K562 (cell line): ENCODE data around the gene POLR2A. TPM values are rescaled to one million over a fixed set of nuclear protein-coding genes. Genes with fewer than 3 reads are reported as not detected.

Experiments used
- ATAC-seq: fragments of 200-7000 bp; cut with Tn5 transposase; 3 replicates; pipeline ENCODE4 v1.9.1; 2020; ENCODE audit warnings: moderate library complexity
- BruUV-seq: library from RNA; stranded (reverse); fragments of 400-500 nt; replicated peaks from 2 replicates; lab custom pipeline; 2021; lab: Mats Ljungman, UMichigan
- CTCF ChIA-PET: fragments of 300-600 bp; formaldehyde crosslinking; extraction: SDS; loops from one replicate; lab custom pipeline; 2021; ENCODE audit warnings: low intra/inter-chr PET ratio; lab: Yijun Ruan, JAX
- POLR2A ChIA-PET: fragments of 300-600, 350-650 bp; sonication (Branson Sonifier 250); formaldehyde crosslinking; extraction: SDS; loops from one replicate; lab custom pipeline; 2021; ENCODE audit warnings: antibody characterized with exemption, inconsistent platforms; lab: Yijun Ruan, JAX
- DNase-seq, 4 experiments: peaks; one replicate each; pipeline versions ENCODE4 v3.0.0 to v3.0.0-alpha.2; 2011 to 2018; ENCODE audit warnings: low spot score in 3 of 4, mixed read lengths in 3 of 4; ENCODE audit errors: extremely low read depth in 1 of 4
- FAIRE-seq: peaks from 2 replicates; lab custom pipeline; 2011; peaks lifted over from hg19 to GRCh38; lab: Jason Lieb, UNC
- H2AFZ ChIP-seq: 2 replicates; pipeline ENCODE4 v1.6.0; 2011; ENCODE audit warnings: low read depth, low read length, control low read depth, inconsistent platforms
- H3K27ac ChIP-seq: fragments of 200-600 bp; 3 replicates; pipeline ENCODE4 v1.8.0; 2011; ENCODE audit warnings: low read depth, mild to moderate bottlenecking, control low read depth, inconsistent platforms, low read length, moderate library complexity, mixed read lengths; ENCODE audit errors: extremely low read depth
- H3K27me3 ChIP-seq, 2 experiments: fragments of 300-600 bp in 1 of 2; 2 replicates in 1 of 2; 3 replicates in 1 of 2; pipeline versions ENCODE4 v1.6.0 to v1.8.0; 2011; ENCODE audit warnings: inconsistent platforms in 2 of 2, low read length in 2 of 2, mild to moderate bottlenecking in 1 of 2, mixed read lengths in 1 of 2, moderate library complexity in 1 of 2; ENCODE audit not compliant: control insufficient read depth in 2 of 2, insufficient read depth in 2 of 2
- H3K36me3 ChIP-seq: fragments of 300-600 bp; 3 replicates; pipeline ENCODE4 v1.8.0; 2011; ENCODE audit warnings: mild to moderate bottlenecking, low read length, inconsistent platforms; ENCODE audit not compliant: control insufficient read depth, insufficient read depth
- H3K4me1 ChIP-seq, 2 experiments: fragments of 200-600 bp in 1 of 2; replicated peaks in 1 of 2; 2 replicates in 1 of 2; 3 replicates in 1 of 2; pipeline versions ENCODE4 v1.5.1 to v1.8.0; 2011; ENCODE audit warnings: inconsistent platforms in 2 of 2, low read length in 2 of 2, mild to moderate bottlenecking in 1 of 2, mixed read lengths in 1 of 2, moderate library complexity in 1 of 2; ENCODE audit not compliant: control insufficient read depth in 2 of 2, insufficient read depth in 2 of 2
- H3K4me2 ChIP-seq: 2 replicates; pipeline ENCODE4 v1.6.1; 2011; ENCODE audit warnings: low read length, control low read depth, inconsistent platforms, mixed read lengths; ENCODE audit not compliant: insufficient read depth
- H3K4me3 ChIP-seq: fragments of 200-600 bp; sonication (generic), shearing (Covaris generic); 2 replicates; pipeline ENCODE4 v1.5.1; 2016; ENCODE audit warnings: control low read depth, inconsistent platforms
- H3K79me2 ChIP-seq: fragments of 200-600 bp; 3 replicates; pipeline ENCODE4 v1.8.0; 2011; ENCODE audit warnings: low read length, inconsistent platforms; ENCODE audit not compliant: control insufficient read depth, insufficient read depth
- H3K9ac ChIP-seq, 2 experiments: 2 replicates each; pipeline versions ENCODE4 v1.6.0 to v1.6.1; 2011; ENCODE audit warnings: low read depth in 2 of 2, low read length in 2 of 2, control low read depth in 1 of 2, inconsistent platforms in 1 of 2, mild to moderate bottlenecking in 1 of 2, mixed read lengths in 1 of 2; ENCODE audit not compliant: insufficient read depth in 1 of 2
- H3K9me1 ChIP-seq: one replicate; pipeline ENCODE4 v1.6.0; 2011; ENCODE audit warnings: inconsistent platforms, mild to moderate bottlenecking, low read length, moderate library complexity; ENCODE audit not compliant: control insufficient read depth, insufficient read depth
- H3K9me3 ChIP-seq: replicated peaks from 2 replicates; pipeline ENCODE4 v1.5.1; 2011; ENCODE audit warnings: low read depth, low read length, inconsistent platforms; ENCODE audit not compliant: control insufficient read depth, insufficient read depth
- H4K20me1 ChIP-seq: replicated peaks from 2 replicates; pipeline ENCODE4 v1.6.1; 2011; ENCODE audit warnings: low read length, inconsistent platforms, mixed read lengths; ENCODE audit not compliant: control insufficient read depth, insufficient read depth
- CBX3 ChIP-seq, 2 experiments: IDR thresholded peaks; 1 replicate in 1 of 2; 2 replicates in 1 of 2; pipeline ENCODE4 v1.6.1; 2012; ENCODE audit warnings: inconsistent platforms in 2 of 2, low read length in 2 of 2, borderline replicate concordance in 1 of 2, control low read depth in 1 of 2
- DDX20 ChIP-seq: fragments of 450-650 bp; IDR thresholded peaks from 2 replicates; pipeline ENCODE4 v1.6.1; 2016; ENCODE audit warnings: missing genetic modification characterization, low read depth, mild to moderate bottlenecking, missing compliant biosample characterization, moderate library complexity
- MECOM ChIP-seq: fragments of 250-450 bp; sonication (Bioruptor Pico); IDR thresholded peaks from 2 replicates; pipeline ENCODE4 v1.8.0; 2022; ENCODE audit warnings: inconsistent platforms
- NFIC ChIP-seq: fragments of 450-650 bp; IDR thresholded peaks from 2 replicates; pipeline ENCODE4 v1.6.1; 2017; ENCODE audit warnings: mild to moderate bottlenecking, inconsistent platforms
- PHB ChIP-seq: fragments of 250-450 bp; sonication (Bioruptor Pico); IDR thresholded peaks from 2 replicates; pipeline ENCODE4 v1.5.0; 2021
- PKNOX1 ChIP-seq: fragments of 450-650 bp; IDR thresholded peaks from 2 replicates; pipeline ENCODE4 v1.6.1; 2016
- SAFB2 ChIP-seq: fragments of 200-400 bp; formaldehyde crosslinking; IDR thresholded peaks from 2 replicates; pipeline ENCODE4 v1.6.1; 2018; ENCODE audit warnings: borderline replicate concordance, low read length, low read depth, moderate library complexity; ENCODE audit not compliant: severe bottlenecking
- SP1 ChIP-seq: sonication (generic); formaldehyde crosslinking; IDR thresholded peaks from 2 replicates; pipeline ENCODE4 v1.8.1; 2022; ENCODE audit warnings: mild to moderate bottlenecking, missing genetic modification reagents
- ZHX1 ChIP-seq: fragments of 150-350 bp; conservative IDR thresholded peaks from 2 replicates; pipeline ENCODE4 v1.6.1; 2014; ENCODE audit warnings: low read length
- ZNF395 ChIP-seq: fragments of 200-800 bp; sonication (Bioruptor generic); IDR thresholded peaks from 2 replicates; pipeline ENCODE4 v1.6.1; 2017; ENCODE audit warnings: missing genetic modification characterization, missing compliant biosample characterization
- ZNF699 ChIP-seq: fragments of 250-450 bp; sonication (Bioruptor Pico); IDR thresholded peaks from 2 replicates; pipeline ENCODE4 v1.8.0; 2021; ENCODE audit warnings: mild to moderate bottlenecking, moderate library complexity; ENCODE audit not compliant: insufficient replicate concordance
- WGBS: fragments of 100-300 bp; shearing (Covaris generic); methylation state at CpG from one replicate; pipeline ENCODE4 v1.1.6; 2016; ENCODE audit warnings: low coverage, mixed read lengths; ENCODE audit not compliant: insufficient coverage; ENCODE audit errors: missing lambda C conversion rate; 5-methylcytosine and 5-hydroxymethylcytosine counted together
- in situ Hi-C: fragments of 300-500 bp; cut with MboI; formaldehyde crosslinking; loops from 4 replicates; pipeline ENCODE4 v1.15.0; 2018; ENCODE audit warnings: inconsistent platforms, mixed read lengths
- intact Hi-C: fragments of 100-400 bp; cut with micrococcal nuclease; formaldehyde crosslinking; loops from 2 replicates; pipeline ENCODE4 v1.14.2; 2022
- polyA plus RNA-seq, 8 experiments: library from polyadenylated mRNA; depleted of rRNA in 4 of 8; stranded (reverse) in 5 of 8; unstranded in 3 of 8; fragments of >200 nt; fragmentation: Nextera tagmentation in 2 of 8; fragmentation: Illumina TruSeq in 1 of 8; extraction: Ambion mirVana in 2 of 8; extraction: Trizol in 1 of 8; gene quantifications; 2 replicates each; pipeline versions ENCODE4 v1.2.1 to v1.2.3, GENCODE V29; 2011 to 2014; ENCODE audit warnings: inconsistent platforms in 1 of 8, missing spikeins in 1 of 8
- total RNA-seq, 7 experiments: library from RNA; depleted of rRNA in 6 of 7; stranded (reverse); fragments of >200 nt in 6 of 7; fragmentation: Illumina TruSeq in 2 of 7; extraction: Trizol in 2 of 7; gene quantifications; 2 replicates each; pipeline versions ENCODE4 v1.2.1 to v1.2.3, GENCODE V29; 2011 to 2021; ENCODE audit warnings: low replicate concordance in 1 of 7
- TF ChIP-seq, protein P1 (sequence below): fragments of 200-800 bp; sonication (Bioruptor generic); IDR thresholded peaks from 2 replicates; pipeline ENCODE4 v1.6.1; 2017; ENCODE audit warnings: missing genetic modification characterization, missing compliant biosample characterization

POLR2A gene
- total and polyA plus RNA-seq, 9 of the 15 experiments (the other 6 are each of a cell fraction or from before 2014, with no cell fraction given), result 1.3 to 109 (median 12.4) TPM

DNA sequence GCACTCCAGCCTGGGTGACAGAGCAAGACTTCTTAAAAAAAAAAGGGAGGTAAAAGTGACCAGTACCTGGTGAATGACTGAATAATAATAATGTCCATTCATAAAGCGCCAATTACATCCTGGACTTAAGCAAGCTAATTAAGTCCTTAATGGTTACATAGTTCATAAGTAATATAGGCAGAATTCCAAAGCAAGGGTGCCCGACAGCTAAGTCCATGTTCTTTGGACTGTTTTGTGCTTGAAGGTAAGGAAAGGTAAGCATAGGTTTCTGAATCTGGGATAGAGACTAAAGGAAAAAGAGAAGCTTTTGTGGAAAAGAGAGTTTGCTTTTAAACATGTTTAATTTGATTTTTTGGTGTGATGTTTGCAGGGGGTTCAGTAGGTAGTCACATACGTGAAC is 9.8 kb downstream of the POLR2A start (continued):
- TF ChIP-seq ZHX1 (no peak), PHB (CRISPR knock-in tag) (no peak)

DNA sequence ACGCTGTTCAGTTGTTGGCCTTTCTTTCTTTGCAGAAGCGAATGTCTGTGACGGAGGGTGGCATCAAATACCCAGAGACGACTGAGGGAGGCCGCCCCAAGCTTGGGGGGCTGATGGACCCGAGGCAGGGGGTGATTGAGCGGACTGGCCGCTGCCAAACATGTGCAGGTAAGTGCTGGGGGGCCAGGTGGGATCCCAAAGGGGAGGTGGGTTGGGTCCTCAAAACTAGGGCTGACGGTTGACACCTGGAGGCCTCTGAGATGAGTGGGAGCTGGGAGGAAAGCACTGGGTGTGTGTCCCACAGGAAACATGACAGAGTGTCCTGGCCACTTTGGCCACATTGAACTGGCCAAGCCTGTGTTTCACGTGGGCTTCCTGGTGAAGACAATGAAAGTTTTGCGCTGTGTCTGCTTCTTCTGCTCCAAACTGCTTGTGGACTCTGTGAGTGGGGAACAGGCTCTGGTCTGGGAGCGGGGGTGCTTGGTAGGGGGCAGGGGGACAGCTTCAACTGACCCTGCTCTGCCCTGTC is 11.8 kb downstream of the POLR2A start:
- Histone ChIP-seq H3K9me3 (no peaks in the 10 kb centered on the region), H4K20me1 (peaks cover 16% of the 10 kb centered on the region; the same call in 1 of the 2 replicates), H3K4me2 (no peak overlapping the region), H3K36me3 (peaks cover 85% of the 10 kb centered on the region), H3K27ac (no peak overlapping the region), H3K4me3 (no peak overlapping the region), H3K9me1 (no peaks in the 10 kb centered on the region), H3K9ac (no peak overlapping the region), H3K79me2 (peaks cover 43% of the 10 kb centered on the region), H2AFZ (no peak overlapping the region), H3K4me1 (no peaks in the 10 kb centered on the region), H3K27me3 (no peaks in the 10 kb centered on the region)
- no peak for FAIRE-seq
- in situ Hi-C loops (no loop called here), intact Hi-C loops (no loop called here)
- 89% methylated on average over 8 of the region's 12 CpGs for WGBS
- no peak for ATAC-seq
- DNase-seq, result peak in 1 of 4 experiments; percentile 10
- TF ChIP-seq, protein P1, sequence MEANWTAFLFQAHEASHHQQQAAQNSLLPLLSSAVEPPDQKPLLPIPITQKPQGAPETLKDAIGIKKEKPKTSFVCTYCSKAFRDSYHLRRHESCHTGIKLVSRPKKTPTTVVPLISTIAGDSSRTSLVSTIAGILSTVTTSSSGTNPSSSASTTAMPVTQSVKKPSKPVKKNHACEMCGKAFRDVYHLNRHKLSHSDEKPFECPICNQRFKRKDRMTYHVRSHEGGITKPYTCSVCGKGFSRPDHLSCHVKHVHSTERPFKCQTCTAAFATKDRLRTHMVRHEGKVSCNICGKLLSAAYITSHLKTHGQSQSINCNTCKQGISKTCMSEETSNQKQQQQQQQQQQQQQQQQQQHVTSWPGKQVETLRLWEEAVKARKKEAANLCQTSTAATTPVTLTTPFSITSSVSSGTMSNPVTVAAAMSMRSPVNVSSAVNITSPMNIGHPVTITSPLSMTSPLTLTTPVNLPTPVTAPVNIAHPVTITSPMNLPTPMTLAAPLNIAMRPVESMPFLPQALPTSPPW (CRISPR knock-in tag), result no peak
- TF ChIP-seq ZNF395 (CRISPR knock-in tag) (no peak), NFIC (no peak), DDX20 (tag) (no peak), SP1 (CRISPR knock-in tag) (no peak), MECOM (CRISPR knock-in tag) (no peak), PKNOX1 (no peak), SAFB2 (no peak), CBX3 (IDR thresholded peaks at IDR 0.05; ENCODE audit: borderline replicate concordance in 1 of 2, low read length in 2 of 2) (no peak), ZNF699 (CRISPR knock-in tag) (no peak)
- ChIA-PET POLR2A (interaction anchor here (0.6 to 3.6 kb wide), 8 partner anchors 10 to 143 kb away, joined by 3 to 25 read pairs (median 3); partner anchors contain the start of genes POLR2A, TMEM102 and TMEM256), CTCF (no interaction called here)
- BruUV-seq, result no TSS peak
